RWPE1 (cell line): ENCODE results near the gene TCF15.
"Not testable (repeated sequence)": the region's sequence is repeated elsewhere in the genome, so short reads cannot be mapped to it uniquely, and the experiment has no call there.

ENCODE experiments used
- CTCF ChIA-PET: fragments of 350-600 bp; sonication (Branson Sonifier 250); formaldehyde crosslinking; extraction: SDS; loops from one replicate; lab custom pipeline; 2021; lab: Yijun Ruan, JAX
- POLR2A ChIA-PET: fragments of 400-600 bp; formaldehyde crosslinking; extraction: SDS; loops from one replicate; lab custom pipeline; 2020; ENCODE audit warnings: antibody characterized with exemption; ENCODE audit not compliant: low non-redundant PET; lab: Yijun Ruan, JAX
- DNase-seq: peaks from one replicate; pipeline ENCODE4 v3.0.0; 2012; ENCODE audit warnings: low spot score
- H3K27ac ChIP-seq: fragments of 450-650 bp; 2 replicates; pipeline ENCODE4 v1.5.1; 2017
- TF ChIP-seq, protein P1 (sequence below): fragments of 450-650 bp; conservative IDR thresholded peaks from 2 replicates; pipeline ENCODE4 v1.5.1; 2017; ENCODE audit warnings: low read depth, mild to moderate bottlenecking

Gene TCF15

DNA sequence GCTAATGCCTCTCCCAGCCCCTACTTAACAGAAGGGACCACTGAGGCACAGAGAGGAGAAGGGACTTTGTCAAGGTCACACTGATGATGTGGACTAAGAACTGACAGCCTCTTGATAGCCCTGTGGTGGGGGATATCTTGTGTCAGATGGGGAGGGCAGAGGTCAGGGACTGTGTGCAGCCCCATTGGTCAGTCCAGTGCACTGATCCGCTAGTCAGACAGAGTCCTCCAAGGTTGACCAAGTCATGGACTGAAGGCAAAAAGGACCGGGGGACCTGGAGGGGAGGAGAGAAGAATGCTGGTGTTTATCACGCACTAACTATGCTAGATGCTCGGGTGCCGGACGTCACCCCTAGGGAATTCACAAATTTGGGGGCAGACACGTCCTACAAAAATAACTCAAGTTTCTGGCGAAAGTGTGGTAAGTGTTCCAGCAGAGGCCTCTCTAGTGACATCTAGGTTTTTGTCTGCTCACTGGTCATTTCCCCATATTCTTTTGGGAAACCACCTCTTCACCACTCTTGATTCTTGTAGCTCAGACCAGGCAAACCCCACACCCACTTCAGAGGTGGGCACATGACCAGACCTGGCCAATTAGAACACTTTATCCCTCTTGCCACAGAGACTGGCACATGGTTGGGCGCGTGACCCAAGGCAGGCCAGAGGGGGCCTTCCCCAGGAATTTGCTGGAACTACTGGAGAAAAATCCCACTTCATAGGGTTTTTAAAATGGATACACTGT is 21.0 kb downstream of the TCF15 start:
- H3K27ac ChIP-seq = no peak overlapping the region
- DNase-seq = no peak
- ChIA-PET POLR2A (no interaction called here), CTCF (no interaction called here)
- TF ChIP-seq, protein P1, sequence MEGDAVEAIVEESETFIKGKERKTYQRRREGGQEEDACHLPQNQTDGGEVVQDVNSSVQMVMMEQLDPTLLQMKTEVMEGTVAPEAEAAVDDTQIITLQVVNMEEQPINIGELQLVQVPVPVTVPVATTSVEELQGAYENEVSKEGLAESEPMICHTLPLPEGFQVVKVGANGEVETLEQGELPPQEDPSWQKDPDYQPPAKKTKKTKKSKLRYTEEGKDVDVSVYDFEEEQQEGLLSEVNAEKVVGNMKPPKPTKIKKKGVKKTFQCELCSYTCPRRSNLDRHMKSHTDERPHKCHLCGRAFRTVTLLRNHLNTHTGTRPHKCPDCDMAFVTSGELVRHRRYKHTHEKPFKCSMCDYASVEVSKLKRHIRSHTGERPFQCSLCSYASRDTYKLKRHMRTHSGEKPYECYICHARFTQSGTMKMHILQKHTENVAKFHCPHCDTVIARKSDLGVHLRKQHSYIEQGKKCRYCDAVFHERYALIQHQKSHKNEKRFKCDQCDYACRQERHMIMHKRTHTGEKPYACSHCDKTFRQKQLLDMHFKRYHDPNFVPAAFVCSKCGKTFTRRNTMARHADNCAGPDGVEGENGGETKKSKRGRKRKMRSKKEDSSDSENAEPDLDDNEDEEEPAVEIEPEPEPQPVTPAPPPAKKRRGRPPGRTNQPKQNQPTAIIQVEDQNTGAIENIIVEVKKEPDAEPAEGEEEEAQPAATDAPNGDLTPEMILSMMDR = no peak

DNA sequence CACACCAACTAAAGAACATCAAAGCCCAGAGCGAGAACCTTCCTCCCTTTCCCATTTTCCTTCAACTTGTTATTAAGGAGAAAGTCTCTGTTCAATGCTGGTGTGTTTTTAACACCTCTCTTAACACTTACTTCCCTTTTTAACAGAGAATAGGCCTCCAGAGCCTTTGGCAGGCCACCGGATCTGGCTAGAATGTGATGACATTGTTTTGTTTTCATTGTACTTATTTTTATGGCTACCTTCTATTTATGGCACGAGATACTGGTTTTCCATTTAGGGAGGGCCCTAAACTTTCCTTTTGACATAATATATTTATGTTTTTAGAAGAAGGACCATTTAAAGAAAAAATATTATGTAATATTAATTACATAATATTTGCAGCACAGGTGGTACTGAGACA is 21.6 kb downstream of the TCF15 start:
- TF ChIP-seq, protein P1 = no peak
- no peak overlapping the region for H3K27ac ChIP-seq
- POLR2A ChIA-PET = no interaction called here
- CTCF ChIA-PET = no interaction called here
- no peak for DNase-seq

DNA sequence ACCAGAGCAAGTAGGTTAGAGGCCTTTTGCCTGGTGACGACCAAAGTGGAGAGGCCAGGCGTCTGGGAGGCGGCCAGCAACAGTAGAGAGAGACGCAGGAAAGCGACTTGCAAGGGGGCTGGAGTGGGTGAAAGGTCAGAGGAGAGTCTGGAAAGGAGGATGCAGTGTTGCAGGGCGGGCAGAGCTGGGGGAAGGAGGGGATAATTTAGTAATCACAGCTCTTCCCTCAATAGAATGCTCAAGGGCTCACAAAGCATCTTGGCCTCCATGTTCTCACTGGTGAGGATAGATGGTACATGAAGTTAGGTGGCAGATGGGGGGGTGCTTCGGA is 25.2 kb downstream of the TCF15 start:
- H3K27ac ChIP-seq = no peak overlapping the region
- TF ChIP-seq, protein P1 = no peak
- ChIA-PET POLR2A (no interaction called here), CTCF (no interaction called here)
- DNase-seq = no peak

DNA sequence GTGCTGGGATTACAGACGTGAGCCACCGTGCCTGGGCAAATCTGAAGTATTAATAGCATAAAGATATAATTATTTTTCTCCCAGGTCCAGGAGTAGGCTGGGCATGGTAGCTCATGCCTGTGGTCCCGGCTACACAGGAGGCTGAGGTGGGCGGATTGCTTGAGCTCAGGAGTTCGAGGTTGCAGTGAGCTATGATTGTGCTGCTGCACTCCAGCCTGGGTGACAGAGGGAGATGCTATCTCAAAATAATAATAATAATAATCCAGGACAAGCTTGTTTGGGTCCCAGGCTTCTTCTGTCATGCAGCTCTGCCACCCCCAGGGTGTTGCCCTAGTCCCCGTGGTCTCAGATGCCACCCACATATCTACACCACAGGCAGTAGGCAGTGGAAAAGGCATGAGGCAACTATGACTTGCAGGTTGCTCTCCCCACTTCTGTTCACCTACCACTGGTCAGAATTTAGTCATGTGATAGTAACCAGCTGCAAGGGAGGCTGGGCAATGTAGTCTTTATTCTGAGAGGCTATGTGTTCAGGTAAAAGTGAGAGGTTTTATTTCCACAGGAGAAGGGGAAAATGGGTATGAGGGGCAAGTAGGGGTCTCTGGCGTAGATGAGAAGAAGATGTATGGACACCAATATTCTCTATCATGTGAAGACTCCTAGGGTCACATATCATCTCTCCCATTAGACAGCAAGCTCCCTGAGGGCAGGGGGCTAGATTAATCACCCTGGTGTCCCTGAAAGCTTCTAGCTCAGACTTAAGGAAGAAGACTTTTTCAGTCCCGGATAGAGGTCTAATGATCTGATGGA is 25.7 kb downstream of the TCF15 start:
- no peak for DNase-seq
- H3K27ac ChIP-seq = no peak overlapping the region
- TF ChIP-seq, protein P1 = no peak
- CTCF ChIA-PET = no interaction called here
- POLR2A ChIA-PET = no interaction called here

DNA sequence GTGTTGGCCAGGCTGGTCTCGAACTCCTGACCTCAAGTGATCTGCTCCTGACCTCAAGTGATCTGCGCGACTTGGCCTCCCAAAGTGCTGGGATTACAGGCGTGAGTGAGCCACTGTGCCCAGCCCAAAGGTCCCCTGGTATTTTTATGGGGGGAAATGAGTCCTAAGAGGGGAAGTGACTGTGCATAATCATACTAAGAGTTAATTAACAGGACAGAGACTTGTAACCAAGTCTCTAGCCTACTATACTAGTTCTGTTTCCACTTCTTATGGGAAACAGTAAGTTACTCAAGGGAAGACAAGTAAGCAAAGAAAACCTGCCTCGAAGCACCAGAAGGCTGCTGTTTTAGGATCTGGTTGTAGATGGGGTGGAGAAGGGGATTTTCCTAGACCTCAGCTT is 27.9 kb downstream of the TCF15 start:
- no peak overlapping the region for H3K27ac ChIP-seq
- TF ChIP-seq, protein P1 = no peak
- POLR2A ChIA-PET = no interaction called here
- CTCF ChIA-PET = no interaction called here
- DNase-seq = no peak

DNA sequence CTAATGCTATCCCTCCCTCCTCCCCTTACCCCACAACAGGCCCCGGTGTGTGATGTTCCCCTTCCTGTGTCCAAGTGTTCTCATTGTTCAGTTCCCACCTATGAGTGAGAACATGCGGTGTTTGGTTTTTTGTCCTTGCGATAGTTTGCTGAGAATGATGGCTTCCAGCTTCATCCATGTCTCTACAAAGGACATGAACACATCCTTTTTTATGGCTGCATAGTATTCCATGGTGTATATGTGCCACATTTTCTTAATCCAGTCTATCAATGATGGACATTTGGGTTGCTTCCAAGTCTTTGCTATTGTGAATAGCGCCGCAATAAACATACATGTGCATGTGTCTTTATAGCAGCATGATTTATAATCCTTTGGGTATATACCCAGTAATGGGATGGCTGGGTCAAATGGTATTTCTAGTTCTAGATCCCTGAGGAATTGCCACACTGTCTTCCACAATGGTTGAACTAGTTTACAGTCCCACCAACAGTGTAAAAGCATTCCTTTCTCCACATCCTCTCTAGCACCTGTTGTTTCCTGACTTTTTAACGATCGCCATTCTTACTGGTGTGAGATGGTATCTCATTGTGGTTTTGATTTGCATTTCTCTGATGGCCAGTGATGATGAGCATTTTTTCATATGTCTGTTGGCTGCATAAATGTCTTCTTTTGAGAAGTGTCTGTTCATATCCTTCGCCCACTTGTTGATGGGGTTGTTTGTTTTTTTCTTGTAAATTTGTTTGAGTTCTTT is 31.0 kb downstream of the TCF15 start:
- H3K27ac ChIP-seq, POLR2A ChIA-PET, CTCF ChIA-PET, DNase-seq: not testable (repeated sequence)
